Osteocyte (in vitro differentiated cells): ENCODE data around the gene IRF2BPL. TPM values are rescaled to one million over a fixed set of nuclear protein-coding genes. Genes with fewer than 3 reads are reported as not detected.

ENCODE experiments used
- DNase-seq: peaks from one replicate; pipeline ENCODE4 v3.0.0; 2021; ENCODE audit warnings: mixed read lengths; ENCODE audit not compliant: unreplicated experiment; ENCODE audit errors: extremely low spot score
- H3K27ac Mint-ChIP-seq: one replicate; pipeline ENCODE4 v1.8.0; 2021; ENCODE audit warnings: mild to moderate bottlenecking, mixed read lengths; ENCODE audit not compliant: unreplicated experiment
- H3K27me3 Mint-ChIP-seq: one replicate; pipeline ENCODE4 v1.8.0; 2021; ENCODE audit warnings: mixed read lengths; ENCODE audit not compliant: unreplicated experiment
- H3K36me3 Mint-ChIP-seq: one replicate; pipeline ENCODE4 v1.8.0; 2021; ENCODE audit warnings: mixed read lengths; ENCODE audit not compliant: unreplicated experiment
- H3K4me1 Mint-ChIP-seq: one replicate; pipeline ENCODE4 v1.8.0; 2021; ENCODE audit warnings: mixed read lengths; ENCODE audit not compliant: unreplicated experiment
- H3K4me3 Mint-ChIP-seq: one replicate; pipeline ENCODE4 v1.8.0; 2021; ENCODE audit warnings: mild to moderate bottlenecking, moderate library complexity, mixed read lengths; ENCODE audit not compliant: unreplicated experiment
- H3K9me3 Mint-ChIP-seq: one replicate; pipeline ENCODE4 v1.8.0; 2021; ENCODE audit warnings: mixed read lengths; ENCODE audit not compliant: unreplicated experiment
- total RNA-seq: library from RNA; stranded (reverse); gene quantifications from 2 replicates; pipeline ENCODE4 v1.2.1, GENCODE V29; 2021
- TF ChIP-seq, protein P1 (sequence below): fragments of 200-600 bp; sonication (generic); IDR thresholded peaks from 2 replicates; pipeline ENCODE4 v1.5.0; 2021; ENCODE audit warnings: antibody characterized with exemption, mild to moderate bottlenecking, moderate library complexity

Gene IRF2BPL
- total RNA-seq, 1 donor from 2014 or later = 120 TPM

DNA sequence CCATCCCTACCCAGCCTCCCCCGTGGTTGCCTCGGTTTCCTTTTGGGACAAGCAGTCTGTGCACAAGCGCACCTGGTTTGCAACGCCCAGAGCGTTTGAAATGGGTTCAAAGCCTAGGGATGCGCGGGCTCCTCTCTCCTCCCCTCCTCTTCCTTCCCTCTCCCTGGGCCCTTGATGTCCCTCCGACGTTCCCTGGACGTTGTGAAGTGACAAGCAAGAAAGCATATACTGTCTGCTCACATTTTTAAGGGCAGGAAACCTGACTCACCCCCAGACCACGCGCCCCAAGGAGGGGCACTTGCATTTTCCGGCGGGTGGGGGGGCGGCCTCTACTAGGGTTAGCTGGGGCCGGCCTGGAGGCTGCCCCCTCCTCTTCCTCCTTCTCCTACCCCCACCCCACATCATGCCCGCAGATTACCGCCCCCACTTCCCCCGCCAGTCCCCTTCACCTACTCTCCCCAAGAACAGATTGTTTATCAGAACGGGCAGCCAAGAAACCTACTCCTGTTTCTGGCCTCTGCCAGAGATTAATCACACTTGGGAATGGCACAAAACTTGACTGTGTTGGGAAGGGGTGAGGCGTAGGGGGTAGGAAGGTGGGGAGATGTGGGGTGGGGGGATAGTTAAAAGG, 9.5 kb upstream of the IRF2BPL start:
- H3K27me3 Mint-ChIP-seq = no peaks in the 10 kb centered on the region
- DNase-seq = no peak
- TF ChIP-seq, protein P1, sequence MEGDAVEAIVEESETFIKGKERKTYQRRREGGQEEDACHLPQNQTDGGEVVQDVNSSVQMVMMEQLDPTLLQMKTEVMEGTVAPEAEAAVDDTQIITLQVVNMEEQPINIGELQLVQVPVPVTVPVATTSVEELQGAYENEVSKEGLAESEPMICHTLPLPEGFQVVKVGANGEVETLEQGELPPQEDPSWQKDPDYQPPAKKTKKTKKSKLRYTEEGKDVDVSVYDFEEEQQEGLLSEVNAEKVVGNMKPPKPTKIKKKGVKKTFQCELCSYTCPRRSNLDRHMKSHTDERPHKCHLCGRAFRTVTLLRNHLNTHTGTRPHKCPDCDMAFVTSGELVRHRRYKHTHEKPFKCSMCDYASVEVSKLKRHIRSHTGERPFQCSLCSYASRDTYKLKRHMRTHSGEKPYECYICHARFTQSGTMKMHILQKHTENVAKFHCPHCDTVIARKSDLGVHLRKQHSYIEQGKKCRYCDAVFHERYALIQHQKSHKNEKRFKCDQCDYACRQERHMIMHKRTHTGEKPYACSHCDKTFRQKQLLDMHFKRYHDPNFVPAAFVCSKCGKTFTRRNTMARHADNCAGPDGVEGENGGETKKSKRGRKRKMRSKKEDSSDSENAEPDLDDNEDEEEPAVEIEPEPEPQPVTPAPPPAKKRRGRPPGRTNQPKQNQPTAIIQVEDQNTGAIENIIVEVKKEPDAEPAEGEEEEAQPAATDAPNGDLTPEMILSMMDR = no peak
- H3K36me3 Mint-ChIP-seq = no peaks in the 10 kb centered on the region
- peak overlapping the region; percentile 100 for H3K27ac Mint-ChIP-seq
- H3K4me3 Mint-ChIP-seq = no peak overlapping the region
- H3K9me3 Mint-ChIP-seq = no peaks in the 10 kb centered on the region
- peaks cover 91% of the 10 kb centered on the region for H3K4me1 Mint-ChIP-seq

- peak overlapping the region; percentile 43 for H3K4me3 Mint-ChIP-seq
- H3K27me3 Mint-ChIP-seq = no peaks in the 10 kb centered on the region
- TF ChIP-seq, protein P1 = no peak
- DNase-seq = no peak
- no peaks in the 10 kb centered on the region for H3K9me3 Mint-ChIP-seq
- H3K27ac Mint-ChIP-seq = peak overlapping the region; percentile 100
- no peaks in the 10 kb centered on the region for H3K36me3 Mint-ChIP-seq
- H3K4me1 Mint-ChIP-seq = peaks cover 91% of the 10 kb centered on the region
Measured at GRCh38 chr14:77037215-77037937, 8.9 kb upstream of the IRF2BPL start.

- Mint-ChIP-seq H3K4me3 (no peak overlapping the region), H3K36me3 (no peaks in the 10 kb centered on the region), H3K27me3 (no peaks in the 10 kb centered on the region), H3K4me1 (peaks cover 91% of the 10 kb centered on the region), H3K9me3 (no peaks in the 10 kb centered on the region), H3K27ac (peak overlapping the region; percentile 100)
- DNase-seq = no peak
- TF ChIP-seq, protein P1 = no peak
Measured at GRCh38 chr14:77036484-77037214, 8.1 kb upstream of the IRF2BPL start.

GRCh38 chr14:77035267-77035666, 6.8 kb upstream of the IRF2BPL start:
- H3K9me3 Mint-ChIP-seq = no peaks in the 10 kb centered on the region
- no peaks in the 10 kb centered on the region for H3K36me3 Mint-ChIP-seq
- DNase-seq = no peak
- H3K4me3 Mint-ChIP-seq = no peak overlapping the region
- peaks cover 89% of the 10 kb centered on the region for H3K4me1 Mint-ChIP-seq
- peak overlapping the region; percentile 100 for H3K27ac Mint-ChIP-seq
- TF ChIP-seq, protein P1 = no peak
- H3K27me3 Mint-ChIP-seq = no peaks in the 10 kb centered on the region
